HL-60 (cell line): ENCODE results near the gene ZNF213.

ENCODE experiments used
- CTCF ChIP-seq: IDR thresholded peaks from one replicate; pipeline ENCODE4 v1.5.1; 2011; ENCODE audit warnings: low read length, control low read depth, inconsistent platforms; ENCODE audit not compliant: insufficient read depth
- REST ChIP-seq: IDR thresholded peaks from 2 replicates; pipeline ENCODE4 v1.6.1; 2012; ENCODE audit warnings: low read depth; ENCODE audit not compliant: insufficient replicate concordance

GRCh38 chr16:3138342-3138741 is 3.5 kb downstream of the ZNF213 start:
- TF ChIP-seq REST (no peak), CTCF (no peak)
